IMR-90 (cell line): ENCODE measurements around the gene SMOC1. TPM values are rescaled to one million over a fixed set of nuclear protein-coding genes. Genes with fewer than 3 reads are reported as not detected.

Source experiments
- ATAC-seq: fragments of 200-7000 bp; cut with Tn5 transposase; 2 replicates; pipeline ENCODE4 v1.9.1; 2020; ENCODE audit warnings: low read depth, mild to moderate bottlenecking, moderate library complexity
- BruUV-seq: library from RNA; stranded (reverse); fragments of 400-500 nt; replicated peaks from 2 replicates; lab custom pipeline; 2021; lab: Mats Ljungman, UMichigan
- CTCF ChIA-PET: fragments of 300-600 bp; formaldehyde crosslinking; extraction: SDS; loops from one replicate; lab custom pipeline; 2021; ENCODE audit warnings: antibody characterized with exemption; lab: Yijun Ruan, JAX
- POLR2A ChIA-PET: fragments of 300-600 bp; sonication (Branson Sonifier 250); formaldehyde crosslinking; loops from one replicate; lab custom pipeline; 2022; ENCODE audit warnings: antibody characterized with exemption; ENCODE audit not compliant: unreplicated experiment; lab: Charles Lee
- DNase-seq: peaks from one replicate; pipeline ENCODE4 v3.0.0; 2013
- H2AFZ ChIP-seq: replicated peaks from 2 replicates; pipeline ENCODE3; 2013; ENCODE audit warnings: low read length, mild to moderate bottlenecking; ENCODE audit not compliant: poor library complexity
- H2AK5ac ChIP-seq: 2 replicates; pipeline ENCODE4 v1.6.1; 2013; ENCODE audit warnings: low read depth, low read length, inconsistent platforms
- H2AK9ac ChIP-seq: replicated peaks from 2 replicates; pipeline ENCODE3; 2013; ENCODE audit warnings: mild to moderate bottlenecking, low read depth, low read length, moderate library complexity; ENCODE audit not compliant: poor library complexity
- H2BK120ac ChIP-seq: 2 replicates; pipeline ENCODE4 v1.6.1; 2013; ENCODE audit warnings: low read depth, low read length, inconsistent platforms
- H2BK15ac ChIP-seq: 3 replicates; pipeline ENCODE4 v1.6.1; 2013; ENCODE audit warnings: low read depth, low read length, inconsistent platforms
- H2BK20ac ChIP-seq: 2 replicates; pipeline ENCODE4 v1.6.1; 2013; ENCODE audit warnings: low read depth, mild to moderate bottlenecking, inconsistent platforms, low read length, moderate library complexity
- H2BK5ac ChIP-seq: 2 replicates; pipeline ENCODE4 v1.6.1; 2013; ENCODE audit warnings: mild to moderate bottlenecking, low read depth, low read length, inconsistent platforms; ENCODE audit not compliant: poor library complexity, severe bottlenecking
- H3K14ac ChIP-seq: replicated peaks from 2 replicates; pipeline ENCODE4 v1.6.1; 2013; ENCODE audit warnings: low read depth, low read length, inconsistent platforms
- H3K18ac ChIP-seq: 2 replicates; pipeline ENCODE4 v1.6.1; 2013; ENCODE audit warnings: low read depth, low read length, control low read depth
- H3K23ac ChIP-seq: 2 replicates; pipeline ENCODE4 v1.6.1; 2013; ENCODE audit warnings: low read depth, low read length, inconsistent platforms
- H3K27ac ChIP-seq: 2 replicates; pipeline ENCODE4 v1.5.1; 2013; ENCODE audit warnings: mild to moderate bottlenecking, control low read depth, low read length; ENCODE audit not compliant: insufficient read depth
- H3K27me3 ChIP-seq: 2 replicates; pipeline ENCODE4 v1.6.1; 2013; ENCODE audit warnings: low read length; ENCODE audit not compliant: control insufficient read depth, insufficient read depth
- H3K36me3 ChIP-seq: 2 replicates; pipeline ENCODE4 v1.6.1; 2013; ENCODE audit warnings: low read length, mixed read lengths; ENCODE audit not compliant: control insufficient read depth, insufficient read depth
- H3K4ac ChIP-seq: 2 replicates; pipeline ENCODE4 v1.6.1; 2013; ENCODE audit warnings: low read depth, low read length, inconsistent platforms
- H3K4me1 ChIP-seq: 2 replicates; pipeline ENCODE4 v1.6.1; 2013; ENCODE audit warnings: low read length, mixed read lengths; ENCODE audit not compliant: control insufficient read depth, insufficient read depth
- H3K4me2 ChIP-seq: 2 replicates; pipeline ENCODE4 v1.6.1; 2013; ENCODE audit warnings: low read depth, mild to moderate bottlenecking, control low read depth, low read length, moderate library complexity
- H3K4me3 ChIP-seq: 2 replicates; pipeline ENCODE4 v1.5.1; 2013; ENCODE audit warnings: low read depth, mild to moderate bottlenecking, control low read depth, low read length, moderate library complexity; ENCODE audit not compliant: insufficient read depth
- H3K56ac ChIP-seq: 2 replicates; pipeline ENCODE4 v1.6.1; 2013; ENCODE audit warnings: low read length, inconsistent platforms; ENCODE audit not compliant: insufficient read depth; ENCODE audit errors: extremely low read depth
- H3K79me1 ChIP-seq, 2 experiments: 2 replicates each; pipeline ENCODE4 v1.6.1; 2013; ENCODE audit warnings: low read length in 2 of 2, inconsistent platforms in 1 of 2, low read depth in 1 of 2
- H3K9ac ChIP-seq: 2 replicates; pipeline ENCODE4 v1.6.1; 2013; ENCODE audit warnings: low read depth, low read length, control low read depth
- H3K9me1 ChIP-seq: 2 replicates; pipeline ENCODE4 v1.6.1; 2013; ENCODE audit warnings: low read length, inconsistent platforms; ENCODE audit not compliant: insufficient read depth
- H3K9me3 ChIP-seq: 2 replicates; pipeline ENCODE4 v1.6.1; 2013; ENCODE audit warnings: low read length; ENCODE audit not compliant: control insufficient read depth, insufficient read depth
- H4K20me1 ChIP-seq: 2 replicates; pipeline ENCODE4 v1.6.1; 2013; ENCODE audit warnings: low read length, inconsistent platforms; ENCODE audit not compliant: insufficient read depth
- H4K5ac ChIP-seq: 2 replicates; pipeline ENCODE4 v1.6.1; 2013; ENCODE audit warnings: mild to moderate bottlenecking, low read depth, low read length, control low read depth
- H4K8ac ChIP-seq, 2 experiments: 2 replicates each; pipeline ENCODE4 v1.6.1; 2013; ENCODE audit warnings: low read depth in 2 of 2, low read length in 2 of 2, control low read depth in 1 of 2, inconsistent platforms in 1 of 2
- H4K91ac ChIP-seq: 2 replicates; pipeline ENCODE4 v1.6.1; 2013; ENCODE audit warnings: low read depth, low read length, inconsistent platforms; ENCODE audit not compliant: insufficient read depth
- BHLHE40 ChIP-seq: fragments of 150-350 bp; IDR thresholded peaks from 2 replicates; pipeline ENCODE4 v1.6.1; 2016; ENCODE audit warnings: mild to moderate bottlenecking, low read depth, low read length
- ELK1 ChIP-seq: fragments of 150-350 bp; IDR thresholded peaks from 2 replicates; pipeline ENCODE4 v1.6.1; 2016; ENCODE audit warnings: low read depth, mild to moderate bottlenecking, low read length, moderate library complexity, borderline replicate concordance
- MAFK ChIP-seq: IDR thresholded peaks from 2 replicates; pipeline ENCODE4 v1.6.1; 2012; ENCODE audit warnings: low read depth, low read length, improper control_type of control experiment
- MAZ ChIP-seq: IDR thresholded peaks from 2 replicates; pipeline ENCODE4 v1.6.1; 2012; ENCODE audit warnings: low read depth, mild to moderate bottlenecking, low read length, improper control_type of control experiment, moderate library complexity, borderline replicate concordance
- MXI1 ChIP-seq: IDR thresholded peaks from 2 replicates; pipeline ENCODE4 v1.6.1; 2012; ENCODE audit warnings: low read depth, mild to moderate bottlenecking, low read length, moderate library complexity, borderline replicate concordance
- NFE2L2 ChIP-seq: fragments of 150-350 bp; IDR thresholded peaks from 2 replicates; pipeline ENCODE4 v1.6.1; 2016; ENCODE audit warnings: low read depth, mild to moderate bottlenecking, low read length
- POLR2A ChIP-seq: IDR thresholded peaks from 2 replicates; pipeline ENCODE4 v1.6.1; 2012; ENCODE audit warnings: mild to moderate bottlenecking, low read depth, low read length
- SMC3 ChIP-seq: fragments of 150-350 bp; IDR thresholded peaks from 2 replicates; pipeline ENCODE4 v1.6.1; 2016; ENCODE audit warnings: low read depth, mild to moderate bottlenecking, antibody characterized with exemption, low read length, moderate library complexity
- USF2 ChIP-seq: fragments of 150-350 bp; IDR thresholded peaks from 2 replicates; pipeline ENCODE4 v1.6.1; 2017; ENCODE audit warnings: mild to moderate bottlenecking, antibody characterized with exemption, low read length, low read depth
- WGBS, 2 experiments: methylation state at CpG; one replicate each; pipeline versions ENCODE4 v1.1.5 to v1.1.7; 2013; ENCODE audit warnings: missing lambda C conversion rate in 2 of 2; ENCODE audit not compliant: insufficient read length in 1 of 2; ENCODE audit errors: extremely low coverage in 2 of 2; 5-methylcytosine and 5-hydroxymethylcytosine counted together
- dilution Hi-C: fragments of 300-500 bp; cut with HindIII; formaldehyde crosslinking; loops from one replicate; pipeline ENCODE4 v1.14.3; 2018; ENCODE audit warnings: low sequenced_read_pairs; ENCODE audit not compliant: unreplicated experiment
- in situ Hi-C: fragments of 300-500 bp; cut with MboI; formaldehyde crosslinking; loops from 3 replicates; pipeline ENCODE4 v1.14.3; 2019; ENCODE audit warnings: low sequenced_read_pairs, inconsistent platforms, mixed read lengths
- intact Hi-C: fragments of 100-400 bp; cut with micrococcal nuclease; formaldehyde crosslinking; loops from 2 replicates; pipeline ENCODE4 v1.10.0; 2022
- polyA plus RNA-seq, 3 experiments: library from polyadenylated mRNA; depleted of rRNA; stranded (reverse); fragments of >200 nt; gene quantifications; 2 replicates each; pipeline ENCODE4 v1.2.3, GENCODE V29; 2012; ENCODE audit warnings: low replicate concordance in 1 of 3
- total RNA-seq: library from RNA; depleted of rRNA; stranded (reverse); fragments of >200 nt; gene quantifications from 2 replicates; pipeline ENCODE4 v1.2.3, GENCODE V29; 2012

The SMOC1 gene
- total and polyA plus RNA-seq, 2 of the 4 experiments (the other 2 are of a cell fraction): 0.90 to 4.1 TPM

- no peak overlapping the region for H2BK20ac ChIP-seq
- no peaks in the 10 kb centered on the region for H3K27me3 ChIP-seq
- H3K9ac ChIP-seq: no peak overlapping the region
- no peak overlapping the region for H3K18ac ChIP-seq
- no peaks in the 10 kb centered on the region for H3K9me3 ChIP-seq
- dilution Hi-C loops: no loop called here
- no peak overlapping the region for H2AK9ac ChIP-seq
- H3K4me3 ChIP-seq: no peak overlapping the region
- DNase-seq (no peak), ATAC-seq (no peak)
- no peaks in the 10 kb centered on the region for H3K79me1 ChIP-seq
- H3K27ac ChIP-seq: no peak overlapping the region
- 100% methylated on average over 2 of the region's 3 CpGs; no CpG with 5 or more reads in 1 of the 2 experiments for WGBS, 2 experiments
- H3K14ac ChIP-seq: no peak overlapping the region
- no peak overlapping the region for H3K4ac ChIP-seq
- no peak for TF ChIP-seq BHLHE40
- no peak for TF ChIP-seq USF2
- no peak for TF ChIP-seq MAZ
- TF ChIP-seq NFE2L2: no peak
- TF ChIP-seq SMC3: no peak
- no peak for TF ChIP-seq MAFK
- no peak for TF ChIP-seq POLR2A
- no peak for TF ChIP-seq ELK1
- no peak for TF ChIP-seq MXI1
- no peak overlapping the region for H4K91ac ChIP-seq
- no peak overlapping the region for H3K56ac ChIP-seq
- H4K5ac ChIP-seq: no peak overlapping the region; the same call in 1 of the 2 replicates
- peaks cover under 1% of the 10 kb centered on the region; the same call in 1 of the 2 replicates for H3K9me1 ChIP-seq
- no peak overlapping the region; the same call in 2 of the 3 replicates for H2BK15ac ChIP-seq
- H3K4me2 ChIP-seq: no peak overlapping the region
- POLR2A ChIA-PET: no interaction called here
- H3K4me1 ChIP-seq: peaks cover 5% of the 10 kb centered on the region
- no peaks in the 10 kb centered on the region for H3K36me3 ChIP-seq
- CTCF ChIA-PET: interaction anchor here (1.1 kb wide), 1 partner anchor 21 kb away, joined by 3 read pairs; no protein-coding TSS in a partner anchor
- H2AK5ac ChIP-seq: no peak overlapping the region; the same call in 1 of the 2 replicates
- no peak overlapping the region for H2BK120ac ChIP-seq
- no peak overlapping the region for H4K8ac ChIP-seq
- H2BK5ac ChIP-seq: no peak overlapping the region
- no peak overlapping the region for H3K23ac ChIP-seq
- no TSS peak for BruUV-seq
- H2AFZ ChIP-seq: no peak overlapping the region
- in situ Hi-C loops: no loop called here
- intact Hi-C loops: no loop called here
- no peaks in the 10 kb centered on the region for H4K20me1 ChIP-seq
These were observed 113.3 kb downstream of the SMOC1 start for GRCh38 chr14:69992564-69992963.
